Measurements from ENCODE around the gene ACOX3. TPM values are rescaled to one million over a fixed set of nuclear protein-coding genes. Genes with fewer than 3 reads are reported as not detected.

ACOX3 gene
- total and polyA plus RNA-seq, 9 of the 15 experiments (the other 6 are each of a cell fraction or from before 2014, with no cell fraction given), result 0.68 to 7.3 (median 3.7) TPM

DNA sequence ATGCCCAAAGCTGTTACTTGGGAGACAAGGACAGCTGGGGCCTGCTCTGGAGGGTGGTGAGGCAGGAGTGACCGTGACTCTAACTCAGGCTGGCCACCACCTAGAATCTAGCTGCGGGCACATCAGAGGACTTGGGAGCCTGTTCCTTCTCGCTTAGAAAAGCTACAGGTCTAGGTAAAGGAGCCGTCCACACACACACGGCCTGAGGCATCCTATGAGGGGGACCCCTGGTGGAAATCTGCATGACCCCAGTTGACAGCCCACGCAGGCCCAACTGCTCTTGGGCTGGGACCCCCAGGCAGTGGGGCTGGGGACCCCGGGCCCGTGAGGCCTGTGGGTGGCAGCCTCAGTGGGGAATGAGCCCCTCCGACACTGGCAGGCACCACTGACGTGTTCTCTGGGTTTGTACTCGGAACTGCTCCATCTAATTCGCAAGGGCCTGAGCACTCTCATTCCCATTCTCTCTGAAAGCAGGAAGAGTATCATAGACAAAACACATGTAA lies 75.6 kb downstream of the ACOX3 start:
- H3K4me2 ChIP-seq (ENCODE audit: insufficient read depth, low read length), result no peak overlapping the region
- no TSS peak for BruUV-seq (replicated peaks)
- no peaks in the 10 kb centered on the region for H3K79me2 ChIP-seq (ENCODE audit: control insufficient read depth, insufficient read depth, low read length)
- H3K27me3 ChIP-seq (ENCODE audit: control insufficient read depth in 2 of 2, insufficient read depth in 2 of 2, low read length in 2 of 2), result peaks cover 9 to 46% of the 10 kb centered on the region in 2 experiments; a peak in 4 of 5 replicates
- H3K4me1 ChIP-seq (replicated peaks in 1 of 2; ENCODE audit: control insufficient read depth in 2 of 2, insufficient read depth in 2 of 2, low read length in 2 of 2), result peaks cover 0 to 3% of the 10 kb centered on the region in 2 experiments; a peak in 2 of 5 replicates
- POLR2A ChIA-PET, result no interaction called here
- H4K20me1 ChIP-seq (replicated peaks; ENCODE audit: control insufficient read depth, insufficient read depth, low read length), result no peaks in the 10 kb centered on the region
- FAIRE-seq (no peak), ATAC-seq (no peak), DNase-seq (ENCODE audit: extremely low read depth in 1 of 4, low spot score in 3 of 4) (no peak)
- CTCF ChIA-PET (ENCODE audit: low intra/inter-chr PET ratio), result no interaction called here
- no peaks in the 10 kb centered on the region for H3K9me3 ChIP-seq (replicated peaks; ENCODE audit: control insufficient read depth, insufficient read depth, low read depth, low read length)
- in situ Hi-C loops (cut with MboI), result no loop called here
- H3K9ac ChIP-seq (ENCODE audit: insufficient read depth in 1 of 2, low read depth in 2 of 2, low read length in 2 of 2), result no peak overlapping the region
- H3K4me3 ChIP-seq, result no peak overlapping the region
- WGBS (ENCODE audit: insufficient coverage, low coverage, missing lambda C conversion rate), result 12% methylated on average over 12 of the region's 12 CpGs
- no peaks in the 10 kb centered on the region for H3K36me3 ChIP-seq (ENCODE audit: control insufficient read depth, insufficient read depth, low read length)
- H3K27ac ChIP-seq (ENCODE audit: extremely low read depth, low read depth, low read length), result no peak overlapping the region
- intact Hi-C loops (cut with micrococcal nuclease), result no loop called here
- H2AFZ ChIP-seq (ENCODE audit: low read depth, low read length), result no peak overlapping the region
- H3K9me1 ChIP-seq (ENCODE audit: control insufficient read depth, insufficient read depth, low read length), result no peaks in the 10 kb centered on the region
- TF ChIP-seq, protein P1, sequence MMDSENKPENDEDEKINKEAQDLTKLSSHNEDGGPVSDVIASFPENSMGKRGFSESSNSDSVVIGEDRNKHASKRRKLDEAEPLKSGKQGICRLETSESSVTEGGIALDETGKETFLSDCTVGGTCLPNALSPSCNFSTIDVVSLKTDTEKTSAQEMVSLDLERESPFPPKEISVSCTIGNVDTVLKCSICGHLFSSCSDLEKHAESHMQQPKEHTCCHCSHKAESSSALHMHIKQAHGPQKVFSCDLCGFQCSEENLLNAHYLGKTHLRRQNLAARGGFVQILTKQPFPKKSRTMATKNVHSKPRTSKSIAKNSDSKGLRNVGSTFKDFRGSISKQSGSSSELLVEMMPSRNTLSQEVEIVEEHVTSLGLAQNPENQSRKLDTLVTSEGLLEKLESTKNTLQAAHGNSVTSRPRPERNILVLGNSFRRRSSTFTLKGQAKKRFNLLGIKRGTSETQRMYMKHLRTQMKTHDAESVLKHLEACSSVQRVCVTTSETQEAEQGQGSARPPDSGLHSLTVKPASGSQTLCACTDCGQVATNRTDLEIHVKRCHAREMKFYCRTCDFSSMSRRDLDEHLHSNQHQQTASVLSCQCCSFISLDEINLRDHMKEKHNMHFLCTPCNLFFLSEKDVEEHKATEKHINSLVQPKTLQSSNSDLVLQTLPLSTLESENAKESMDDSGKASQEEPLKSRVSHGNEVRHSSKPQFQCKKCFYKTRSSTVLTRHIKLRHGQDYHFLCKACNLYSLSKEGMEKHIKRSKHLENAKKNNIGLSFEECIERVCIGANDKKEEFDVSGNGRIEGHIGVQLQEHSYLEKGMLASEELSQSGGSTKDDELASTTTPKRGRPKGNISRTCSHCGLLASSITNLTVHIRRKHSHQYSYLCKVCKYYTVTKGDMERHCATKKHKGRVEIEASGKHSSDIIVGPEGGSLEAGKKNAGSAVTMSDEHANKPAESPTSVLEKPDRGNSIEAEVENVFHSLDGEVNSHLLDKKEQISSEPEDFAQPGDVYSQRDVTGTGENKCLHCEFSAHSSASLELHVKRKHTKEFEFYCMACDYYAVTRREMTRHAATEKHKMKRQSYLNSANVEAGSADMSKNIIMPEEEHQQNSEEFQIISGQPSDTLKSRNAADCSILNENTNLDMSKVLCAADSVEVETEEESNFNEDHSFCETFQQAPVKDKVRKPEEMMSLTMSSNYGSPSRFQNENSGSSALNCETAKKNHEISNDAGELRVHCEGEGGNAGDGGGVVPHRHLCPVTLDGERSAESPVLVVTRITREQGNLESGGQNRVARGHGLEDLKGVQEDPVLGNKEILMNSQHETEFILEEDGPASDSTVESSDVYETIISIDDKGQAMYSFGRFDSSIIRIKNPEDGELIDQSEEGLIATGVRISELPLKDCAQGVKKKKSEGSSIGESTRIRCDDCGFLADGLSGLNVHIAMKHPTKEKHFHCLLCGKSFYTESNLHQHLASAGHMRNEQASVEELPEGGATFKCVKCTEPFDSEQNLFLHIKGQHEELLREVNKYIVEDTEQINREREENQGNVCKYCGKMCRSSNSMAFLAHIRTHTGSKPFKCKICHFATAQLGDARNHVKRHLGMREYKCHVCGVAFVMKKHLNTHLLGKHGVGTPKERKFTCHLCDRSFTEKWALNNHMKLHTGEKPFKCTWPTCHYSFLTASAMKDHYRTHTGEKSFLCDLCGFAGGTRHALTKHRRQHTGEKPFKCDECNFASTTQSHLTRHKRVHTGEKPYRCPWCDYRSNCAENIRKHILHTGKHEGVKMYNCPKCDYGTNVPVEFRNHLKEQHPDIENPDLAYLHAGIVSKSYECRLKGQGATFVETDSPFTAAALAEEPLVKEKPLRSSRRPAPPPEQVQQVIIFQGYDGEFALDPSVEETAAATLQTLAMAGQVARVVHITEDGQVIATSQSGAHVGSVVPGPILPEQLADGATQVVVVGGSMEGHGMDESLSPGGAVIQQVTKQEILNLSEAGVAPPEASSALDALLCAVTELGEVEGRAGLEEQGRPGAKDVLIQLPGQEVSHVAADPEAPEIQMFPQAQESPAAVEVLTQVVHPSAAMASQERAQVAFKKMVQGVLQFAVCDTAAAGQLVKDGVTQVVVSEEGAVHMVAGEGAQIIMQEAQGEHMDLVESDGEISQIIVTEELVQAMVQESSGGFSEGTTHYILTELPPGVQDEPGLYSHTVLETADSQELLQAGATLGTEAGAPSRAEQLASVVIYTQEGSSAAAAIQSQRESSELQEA (IDR thresholded peaks at IDR 0.05; ENCODE audit: low read depth), result no peak
- TF ChIP-seq ZNF232 (CRISPR knock-in tag; IDR thresholded peaks at IDR 0.05) (no peak), CREM (IDR thresholded peaks at IDR 0.05; ENCODE audit: low read depth) (no peak), WHSC1 (IDR thresholded peaks at IDR 0.05; ENCODE audit: low read length) (no peak), NFYB (IDR thresholded peaks at IDR 0.05; ENCODE audit: extremely low read depth, insufficient read length) (no peak), MCM7 (IDR thresholded peaks at IDR 0.05) (no peak), ZNF79 (CRISPR knock-in tag; IDR thresholded peaks at IDR 0.05; ENCODE audit: low read depth) (no peak), ELF2 (CRISPR knock-in tag; IDR thresholded peaks at IDR 0.05) (no peak), SMARCB1 (IDR thresholded peaks at IDR 0.05; ENCODE audit: insufficient read length, low read depth) (no peak), ZNF436 (CRISPR knock-in tag; IDR thresholded peaks at IDR 0.05) (no peak), NELFE (IDR thresholded peaks at IDR 0.05; ENCODE audit: insufficient read depth, insufficient read length) (no peak), PRMT5 (CRISPR knock-in tag; IDR thresholded peaks at IDR 0.05) (no peak), MED1 (CRISPR knock-in tag; IDR thresholded peaks at IDR 0.05; ENCODE audit: borderline replicate concordance) (no peak), FOXP1 (CRISPR knock-in tag; IDR thresholded peaks at IDR 0.05) (no peak)

Measured in K562 (cell line).